SK-N-SH (cell line): ENCODE measurements around the gene PYCR2. TPM values are rescaled to one million over a fixed set of nuclear protein-coding genes. Genes with fewer than 3 reads are reported as not detected.

Experiments used
- CTCF ChIA-PET: fragments of 300-600, 350-600 bp; formaldehyde crosslinking; extraction: SDS; loops from one replicate; lab custom pipeline; 2021; lab: Yijun Ruan, JAX
- POLR2A ChIA-PET: fragments of 350-600 bp; sonication (Branson Sonifier 250); formaldehyde crosslinking; extraction: SDS; loops from one replicate; lab custom pipeline; 2020; ENCODE audit warnings: antibody characterized with exemption, inconsistent platforms; lab: Yijun Ruan, JAX
- DNase-seq: peaks from one replicate; pipeline ENCODE4 v3.0.0; 2012
- H2AFZ ChIP-seq: fragments of 200-600 bp; sonication (generic); 2 replicates; pipeline ENCODE4 v1.8.1; 2016; ENCODE audit warnings: antibody characterized with exemption, mild to moderate bottlenecking, low read depth
- H3F3A ChIP-seq: fragments of 200-600 bp; sonication (generic); replicated peaks from 2 replicates; pipeline ENCODE3; 2016; ENCODE audit warnings: antibody characterized with exemption, mild to moderate bottlenecking; ENCODE audit not compliant: insufficient read depth
- H3K27ac ChIP-seq, 2 experiments: fragments of 200-500 bp in 1 of 2; fragments of 200-600 bp in 1 of 2; sonication (Bioruptor generic) in 1 of 2; sonication (generic), shearing (Covaris generic) in 1 of 2; 2 replicates each; pipeline versions ENCODE4 v1.5.1 to v1.6.1; 2014 to 2016; ENCODE audit warnings: low read depth in 2 of 2, inconsistent platforms in 1 of 2, low read length in 1 of 2, mild to moderate bottlenecking in 1 of 2, mixed read lengths in 1 of 2
- H3K27me3 ChIP-seq: fragments of 200-600 bp; sonication (generic), shearing (Covaris generic); 2 replicates; pipeline ENCODE4 v1.6.1; 2016; ENCODE audit warnings: mixed run types; ENCODE audit not compliant: insufficient read depth
- H3K36me3 ChIP-seq, 2 experiments: fragments of 200-500 bp in 1 of 2; fragments of 200-600 bp in 1 of 2; sonication (Bioruptor generic) in 1 of 2; sonication (generic) in 1 of 2; replicated peaks in 1 of 2; 2 replicates each; pipeline versions ENCODE3 to v1.5.1; 2014 to 2016; ENCODE audit warnings: low read length in 1 of 2, mild to moderate bottlenecking in 1 of 2; ENCODE audit not compliant: insufficient read depth in 2 of 2, control insufficient read depth in 1 of 2
- H3K4me1 ChIP-seq, 2 experiments: fragments of 200-500 bp in 1 of 2; fragments of 200-600 bp in 1 of 2; sonication (Bioruptor generic) in 1 of 2; sonication (generic), shearing (Covaris generic) in 1 of 2; 2 replicates each; pipeline versions ENCODE4 v1.5.1 to v1.6.1; 2014 to 2016; ENCODE audit warnings: low read depth in 1 of 2, low read length in 1 of 2, mixed run types in 1 of 2; ENCODE audit not compliant: insufficient read depth in 2 of 2, control insufficient read depth in 1 of 2
- H3K4me2 ChIP-seq: fragments of 200-600 bp; sonication (generic), shearing (Covaris generic); 2 replicates; pipeline ENCODE4 v1.6.1; 2017; ENCODE audit warnings: mixed run types
- H3K4me3 ChIP-seq, 2 experiments: fragments of 200-500 bp in 1 of 2; fragments of 200-600 bp in 1 of 2; sonication (Bioruptor generic) in 1 of 2; sonication (generic), shearing (Covaris generic) in 1 of 2; 2 replicates each; pipeline versions ENCODE4 v1.5.1 to v1.8.1; 2014 to 2016; ENCODE audit warnings: low read depth in 2 of 2, inconsistent platforms in 1 of 2, low read length in 1 of 2, mild to moderate bottlenecking in 1 of 2, mixed read lengths in 1 of 2, moderate library complexity in 1 of 2
- H3K79me2 ChIP-seq: fragments of 200-600 bp; sonication (generic); 2 replicates; pipeline ENCODE4 v1.8.1; 2017; ENCODE audit warnings: mild to moderate bottlenecking; ENCODE audit not compliant: insufficient read depth
- H3K9ac ChIP-seq: fragments of 200-600 bp; sonication (generic); 2 replicates; pipeline ENCODE4 v1.6.1; 2017; ENCODE audit warnings: mixed run types
- H3K9me2 ChIP-seq: fragments of 200-600 bp; sonication (generic); 2 replicates; pipeline ENCODE4 v1.6.1; 2017; ENCODE audit warnings: mixed run types
- H3K9me3 ChIP-seq: fragments of 200-600 bp; sonication (generic); 2 replicates; pipeline ENCODE4 v1.6.1; 2017; ENCODE audit warnings: mixed run types, mild to moderate bottlenecking, moderate library complexity
- H4K20me1 ChIP-seq: fragments of 200-600 bp; sonication (generic); 2 replicates; pipeline ENCODE4 v1.6.1; 2017; ENCODE audit warnings: mild to moderate bottlenecking, mixed run types; ENCODE audit not compliant: insufficient read depth
- CHD2 ChIP-seq: fragments of 150-350 bp; IDR thresholded peaks from 2 replicates; pipeline ENCODE4 v1.6.1; 2018; ENCODE audit warnings: low read length; ENCODE audit not compliant: partially characterized antibody
- EP300 ChIP-seq, 2 experiments: IDR thresholded peaks; 2 replicates each; pipeline versions ENCODE4 v1.4.0 to v1.6.1; 2012; ENCODE audit warnings: borderline replicate concordance in 1 of 2, low read depth in 1 of 2, low read length in 1 of 2
- EZH2phosphoT487 ChIP-seq: fragments of 200-600 bp; sonication (generic); IDR thresholded peaks from 2 replicates; pipeline ENCODE4 v1.6.1; 2017; ENCODE audit warnings: low read depth, mixed run types, mild to moderate bottlenecking, antibody characterized with exemption, moderate library complexity, borderline replicate concordance
- FOXJ3 ChIP-seq: sonication (generic); formaldehyde crosslinking; IDR thresholded peaks from 2 replicates; pipeline ENCODE4 v1.5.1; 2020; ENCODE audit warnings: mild to moderate bottlenecking, missing genetic modification reagents
- GATA2 ChIP-seq: sonication (generic); formaldehyde crosslinking; IDR thresholded peaks from 2 replicates; pipeline ENCODE4 v1.5.0; 2020; ENCODE audit warnings: mild to moderate bottlenecking, missing genetic modification reagents
- MXI1 ChIP-seq: IDR thresholded peaks from 2 replicates; pipeline ENCODE4 v1.6.1; 2012; ENCODE audit warnings: mild to moderate bottlenecking, low read depth, low read length, improper control_type of control experiment
- NFIC ChIP-seq: IDR thresholded peaks from 2 replicates; pipeline ENCODE4 v1.4.0; 2012; ENCODE audit warnings: borderline replicate concordance
- NRF1 ChIP-seq: IDR thresholded peaks from 2 replicates; pipeline ENCODE4 v1.6.1; 2012; ENCODE audit warnings: low read depth, mild to moderate bottlenecking, low read length
- POLR2AphosphoS5 ChIP-seq: IDR thresholded peaks from 2 replicates; pipeline ENCODE4 v1.6.1; 2012; ENCODE audit warnings: low read depth, low read length
- RAD21 ChIP-seq: IDR thresholded peaks from 2 replicates; pipeline ENCODE4 v1.6.1; 2012; ENCODE audit warnings: mild to moderate bottlenecking, low read length
- REST ChIP-seq: IDR thresholded peaks from 2 replicates; pipeline ENCODE4 v1.6.1; 2012; ENCODE audit warnings: mild to moderate bottlenecking, low read depth, low read length, moderate library complexity
- RXRA ChIP-seq: IDR thresholded peaks from 2 replicates; pipeline ENCODE4 v1.4.0; 2012; ENCODE audit warnings: low read depth, mild to moderate bottlenecking, borderline replicate concordance
- TAF1 ChIP-seq: IDR thresholded peaks from 2 replicates; pipeline ENCODE4 v1.6.1; 2012; ENCODE audit warnings: low read depth, mild to moderate bottlenecking, low read length, moderate library complexity, borderline replicate concordance
- YY1 ChIP-seq: IDR thresholded peaks from 2 replicates; pipeline ENCODE4 v1.4.0; 2012; ENCODE audit warnings: low read depth, mild to moderate bottlenecking
- WGBS: methylation state at CpG from one replicate; pipeline ENCODE4 v1.1.6; 2017; ENCODE audit warnings: low lambda C conversion rate; 5-methylcytosine and 5-hydroxymethylcytosine counted together
- polyA plus RNA-seq, 3 experiments: library from polyadenylated mRNA; depleted of rRNA; stranded (reverse); fragments of >200 nt; gene quantifications; 2 replicates each; pipeline ENCODE4 v1.2.3, GENCODE V29; 2012
- TF ChIP-seq, protein P1 (sequence below): IDR thresholded peaks from 2 replicates; pipeline ENCODE4 v1.4.0; 2012; ENCODE audit warnings: low read depth, borderline replicate concordance

The PYCR2 gene
- polyA plus RNA-seq, 1 of the 3 experiments (the other 2 are of a cell fraction) = 95.3 TPM

DNA sequence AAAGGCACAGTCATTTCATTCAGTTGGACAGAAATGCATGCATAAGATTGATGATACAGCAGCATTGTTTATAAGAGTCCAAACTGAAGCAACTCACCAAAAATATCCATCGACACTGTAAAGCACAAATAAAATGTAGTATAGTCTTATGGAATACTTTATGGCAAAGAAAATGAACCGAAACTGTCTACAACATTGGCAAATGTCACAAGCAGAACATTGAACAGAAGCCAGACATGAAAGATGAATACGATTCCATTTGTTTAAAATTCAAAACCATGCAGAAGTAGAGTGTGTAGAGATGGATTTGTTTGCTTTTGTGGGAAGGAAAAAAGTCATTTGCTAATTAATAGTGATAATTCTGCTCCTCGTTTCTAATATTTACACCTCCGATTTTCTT lies 27.6 kb downstream of the PYCR2 start:
- TF ChIP-seq RAD21 (no peak), EP300 (IDR thresholded peaks at IDR 0.05; ENCODE audit: borderline replicate concordance in 1 of 2, low read depth in 1 of 2, low read length in 1 of 2) (no peak), NFIC (no peak), NRF1 (no peak), EZH2phosphoT487 (no peak), YY1 (no peak), FOXJ3 (CRISPR knock-in tag) (no peak), POLR2AphosphoS5 (no peak), REST (no peak), GATA2 (CRISPR knock-in tag) (no peak), RXRA (no peak), TAF1 (no peak), MXI1 (no peak), CHD2 (no peak)
- TF ChIP-seq, protein P1, sequence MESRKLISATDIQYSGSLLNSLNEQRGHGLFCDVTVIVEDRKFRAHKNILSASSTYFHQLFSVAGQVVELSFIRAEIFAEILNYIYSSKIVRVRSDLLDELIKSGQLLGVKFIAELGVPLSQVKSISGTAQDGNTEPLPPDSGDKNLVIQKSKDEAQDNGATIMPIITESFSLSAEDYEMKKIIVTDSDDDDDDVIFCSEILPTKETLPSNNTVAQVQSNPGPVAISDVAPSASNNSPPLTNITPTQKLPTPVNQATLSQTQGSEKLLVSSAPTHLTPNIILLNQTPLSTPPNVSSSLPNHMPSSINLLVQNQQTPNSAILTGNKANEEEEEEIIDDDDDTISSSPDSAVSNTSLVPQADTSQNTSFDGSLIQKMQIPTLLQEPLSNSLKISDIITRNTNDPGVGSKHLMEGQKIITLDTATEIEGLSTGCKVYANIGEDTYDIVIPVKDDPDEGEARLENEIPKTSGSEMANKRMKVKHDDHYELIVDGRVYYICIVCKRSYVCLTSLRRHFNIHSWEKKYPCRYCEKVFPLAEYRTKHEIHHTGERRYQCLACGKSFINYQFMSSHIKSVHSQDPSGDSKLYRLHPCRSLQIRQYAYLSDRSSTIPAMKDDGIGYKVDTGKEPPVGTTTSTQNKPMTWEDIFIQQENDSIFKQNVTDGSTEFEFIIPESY = no peak
- no peaks in the 10 kb centered on the region for H3K79me2 ChIP-seq
- peaks cover 0 to 2% of the 10 kb centered on the region in 2 experiments; a peak in 1 of 4 replicates for H3K4me1 ChIP-seq
- no peaks in the 10 kb centered on the region for H4K20me1 ChIP-seq
- no peak overlapping the region for H2AFZ ChIP-seq
- DNase-seq = no peak
- H3F3A ChIP-seq = no peaks in the 10 kb centered on the region
- WGBS = 85% methylated on average over 5 of the region's 5 CpGs
- POLR2A ChIA-PET = no interaction called here
- no peak overlapping the region for H3K27ac ChIP-seq
- H3K9me2 ChIP-seq = no peaks in the 10 kb centered on the region
- H3K36me3 ChIP-seq = no peaks in the 10 kb centered on the region
- no peaks in the 10 kb centered on the region for H3K9me3 ChIP-seq
- CTCF ChIA-PET = interaction anchor here (0.6 kb wide), 1 partner anchor 115 kb away, joined by 3 read pairs; no protein-coding TSS in a partner anchor
- no peak overlapping the region for H3K4me2 ChIP-seq
- no peak overlapping the region for H3K9ac ChIP-seq
- no peak overlapping the region for H3K4me3 ChIP-seq
- no peaks in the 10 kb centered on the region for H3K27me3 ChIP-seq
